ENCODE results near the gene DUOXA1.

Gene DUOXA1

DNA sequence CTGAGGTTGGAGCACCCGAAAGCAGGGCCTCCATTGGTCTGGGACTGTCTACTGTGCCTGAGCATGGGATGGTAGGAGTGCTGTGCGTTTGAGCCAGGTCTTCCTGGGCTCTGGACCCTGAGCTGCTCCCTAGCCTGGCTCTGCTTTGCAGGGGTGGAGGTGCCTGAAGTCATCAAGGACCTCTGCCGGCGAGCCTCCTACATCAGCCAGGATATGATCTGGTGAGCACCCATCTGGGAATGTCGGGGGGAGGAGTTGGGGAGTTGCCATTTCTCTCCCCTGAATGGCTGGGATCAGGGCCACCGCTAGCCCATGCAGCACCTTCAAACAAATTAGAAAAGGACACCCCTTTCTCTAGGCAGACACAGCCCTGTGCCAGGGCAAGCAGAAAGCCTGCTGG, 20.8 kb upstream of the DUOXA1 start:
- no peak; the same call in 2 of the 3 replicates for ATAC-seq
- TF ChIP-seq ARNTL (CRISPR knock-in tag; IDR thresholded peaks at IDR 0.05; ENCODE audit: borderline replicate concordance, low read depth) (no peak), ESRRG (CRISPR knock-in tag; IDR thresholded peaks at IDR 0.05) (no peak), ISL1 (CRISPR knock-in tag; IDR thresholded peaks at IDR 0.05) (no peak), CREB5 (CRISPR knock-in tag; IDR thresholded peaks at IDR 0.05; ENCODE audit: low read depth) (no peak)

DNA sequence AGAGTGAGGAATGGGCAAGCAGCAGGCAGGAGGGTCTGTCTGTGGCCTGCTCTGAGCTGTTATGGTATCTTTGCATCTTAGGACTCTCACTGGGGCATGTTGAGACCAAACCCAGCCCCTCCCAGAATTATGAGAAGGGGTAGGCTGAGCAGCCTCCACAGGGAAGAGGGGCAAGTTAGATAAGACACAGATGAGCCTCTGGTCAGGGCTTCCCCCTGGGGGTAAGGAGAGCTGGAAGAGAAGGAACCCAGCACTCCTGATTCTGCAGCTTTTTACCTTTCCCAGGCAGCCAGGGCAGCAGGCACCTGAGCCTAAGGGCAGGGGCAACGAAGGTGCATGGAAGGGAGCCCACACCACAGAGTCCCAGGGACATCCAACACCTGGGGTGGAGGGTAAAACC, 19.4 kb upstream of the DUOXA1 start:
- no peak for TF ChIP-seq ZFP30 (CRISPR knock-in tag; IDR thresholded peaks at IDR 0.05)
- TF ChIP-seq SNAI2 (CRISPR knock-in tag; IDR thresholded peaks at IDR 0.05), result no peak
- TF ChIP-seq ESRRG (CRISPR knock-in tag; IDR thresholded peaks at IDR 0.05), result no peak
- TF ChIP-seq GLIS3 (CRISPR knock-in tag; IDR thresholded peaks at IDR 0.05), result no peak
- no peak for ATAC-seq

- no peak; the same call in 2 of the 3 replicates for ATAC-seq
- TF ChIP-seq, protein P1, sequence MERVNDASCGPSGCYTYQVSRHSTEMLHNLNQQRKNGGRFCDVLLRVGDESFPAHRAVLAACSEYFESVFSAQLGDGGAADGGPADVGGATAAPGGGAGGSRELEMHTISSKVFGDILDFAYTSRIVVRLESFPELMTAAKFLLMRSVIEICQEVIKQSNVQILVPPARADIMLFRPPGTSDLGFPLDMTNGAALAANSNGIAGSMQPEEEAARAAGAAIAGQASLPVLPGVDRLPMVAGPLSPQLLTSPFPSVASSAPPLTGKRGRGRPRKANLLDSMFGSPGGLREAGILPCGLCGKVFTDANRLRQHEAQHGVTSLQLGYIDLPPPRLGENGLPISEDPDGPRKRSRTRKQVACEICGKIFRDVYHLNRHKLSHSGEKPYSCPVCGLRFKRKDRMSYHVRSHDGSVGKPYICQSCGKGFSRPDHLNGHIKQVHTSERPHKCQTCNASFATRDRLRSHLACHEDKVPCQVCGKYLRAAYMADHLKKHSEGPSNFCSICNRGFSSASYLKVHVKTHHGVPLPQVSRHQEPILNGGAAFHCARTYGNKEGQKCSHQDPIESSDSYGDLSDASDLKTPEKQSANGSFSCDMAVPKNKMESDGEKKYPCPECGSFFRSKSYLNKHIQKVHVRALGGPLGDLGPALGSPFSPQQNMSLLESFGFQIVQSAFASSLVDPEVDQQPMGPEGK (CRISPR knock-in tag; IDR thresholded peaks at IDR 0.05; ENCODE audit: borderline replicate concordance), result no peak
- TF ChIP-seq, protein P2, sequence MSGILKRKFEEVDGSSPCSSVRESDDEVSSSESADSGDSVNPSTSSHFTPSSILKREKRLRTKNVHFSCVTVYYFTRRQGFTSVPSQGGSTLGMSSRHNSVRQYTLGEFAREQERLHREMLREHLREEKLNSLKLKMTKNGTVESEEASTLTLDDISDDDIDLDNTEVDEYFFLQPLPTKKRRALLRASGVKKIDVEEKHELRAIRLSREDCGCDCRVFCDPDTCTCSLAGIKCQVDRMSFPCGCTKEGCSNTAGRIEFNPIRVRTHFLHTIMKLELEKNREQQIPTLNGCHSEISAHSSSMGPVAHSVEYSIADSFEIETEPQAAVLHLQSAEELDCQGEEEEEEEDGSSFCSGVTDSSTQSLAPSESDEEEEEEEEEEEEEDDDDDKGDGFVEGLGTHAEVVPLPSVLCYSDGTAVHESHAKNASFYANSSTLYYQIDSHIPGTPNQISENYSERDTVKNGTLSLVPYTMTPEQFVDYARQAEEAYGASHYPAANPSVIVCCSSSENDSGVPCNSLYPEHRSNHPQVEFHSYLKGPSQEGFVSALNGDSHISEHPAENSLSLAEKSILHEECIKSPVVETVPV (CRISPR knock-in tag; IDR thresholded peaks at IDR 0.05), result no peak
- TF ChIP-seq POU6F1 (CRISPR knock-in tag; IDR thresholded peaks at IDR 0.05; ENCODE audit: borderline replicate concordance, low read depth) (no peak), BACH2 (CRISPR knock-in tag; IDR thresholded peaks at IDR 0.05; ENCODE audit: borderline replicate concordance) (no peak), PPARA (CRISPR knock-in tag; IDR thresholded peaks at IDR 0.05; ENCODE audit: borderline replicate concordance) (no peak), RARB (CRISPR knock-in tag; IDR thresholded peaks at IDR 0.05) (no peak), SNAI2 (CRISPR knock-in tag; IDR thresholded peaks at IDR 0.05) (no peak), ZNF70 (CRISPR knock-in tag; IDR thresholded peaks at IDR 0.05) (no peak), GLIS3 (CRISPR knock-in tag; IDR thresholded peaks at IDR 0.05) (no peak), ARNTL (CRISPR knock-in tag; IDR thresholded peaks at IDR 0.05; ENCODE audit: borderline replicate concordance, low read depth) (no peak), OSR1 (CRISPR knock-in tag; IDR thresholded peaks at IDR 0.05) (no peak), TOX (CRISPR knock-in tag; IDR thresholded peaks at IDR 0.05; ENCODE audit: borderline replicate concordance) (no peak), TSHZ2 (CRISPR knock-in tag; IDR thresholded peaks at IDR 0.05) (no peak), ZFP30 (CRISPR knock-in tag; IDR thresholded peaks at IDR 0.05) (no peak), TCF4 (CRISPR knock-in tag; IDR thresholded peaks at IDR 0.05; ENCODE audit: borderline replicate concordance) (no peak), CREB5 (CRISPR knock-in tag; IDR thresholded peaks at IDR 0.05; ENCODE audit: low read depth) (no peak)
These were observed 18.7 kb upstream of the DUOXA1 start for GRCh38 chr15:45148076-45149059.

Data from SK-N-SH treated with all-trans-retinoic acid at 6 μM for 48 hours (cell line).